Raji (cell line): ENCODE measurements around the gene IL22RA2.

Experiments
- POLR2A ChIP-seq: IDR thresholded peaks from 2 replicates; pipeline ENCODE4 v1.6.1; 2011; ENCODE audit warnings: low read depth, low read length, control low read depth; ENCODE audit not compliant: insufficient read depth

Gene IL22RA2

GRCh38 chr6:137203256-137203655, 29.8 kb upstream of the IL22RA2 start:
- no peak for TF ChIP-seq POLR2A

GRCh38 chr6:137202078-137202477, 28.6 kb upstream of the IL22RA2 start:
- no peak for TF ChIP-seq POLR2A

DNA sequence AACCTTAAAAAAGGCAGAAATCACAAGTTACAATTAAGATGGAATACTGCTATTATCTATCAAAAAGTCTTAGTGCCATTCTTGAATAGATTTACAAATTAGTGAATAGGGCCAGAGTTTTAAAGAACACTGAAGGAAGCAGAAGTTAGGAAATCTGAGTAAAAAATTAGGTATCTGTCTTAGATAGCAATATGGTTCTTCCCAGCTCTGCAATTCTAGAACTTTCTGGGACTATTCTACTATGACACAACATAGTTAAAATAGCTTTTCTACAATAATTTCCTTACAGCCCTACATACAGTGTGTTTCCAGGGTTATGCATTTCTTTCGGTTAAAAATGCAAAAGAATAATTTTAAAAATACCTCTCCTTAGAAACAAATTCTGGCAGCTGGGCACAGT, 27.6 kb upstream of the IL22RA2 start:
- TF ChIP-seq POLR2A, result no peak

DNA sequence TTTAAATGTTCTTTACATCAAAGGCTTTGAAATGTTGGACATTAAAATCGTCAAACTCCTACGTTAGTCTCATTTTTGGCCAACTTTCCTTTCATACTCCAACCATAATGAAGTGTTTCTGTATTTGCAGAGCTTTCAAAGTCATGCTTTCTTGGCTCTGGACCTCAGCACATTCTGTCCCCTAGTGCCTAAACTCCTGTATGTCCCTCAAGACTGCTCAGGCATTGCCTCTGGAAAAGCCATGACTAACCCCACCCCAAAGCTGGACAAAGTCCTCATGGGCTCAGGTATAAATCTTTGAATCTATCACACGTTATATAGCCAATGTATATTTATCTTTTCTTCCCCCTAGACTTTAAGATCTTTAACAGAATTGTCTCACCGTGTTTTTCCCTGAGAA, 26.8 kb upstream of the IL22RA2 start:
- TF ChIP-seq POLR2A, result no peak

GRCh38 chr6:137197684-137198645, 24.5 kb upstream of the IL22RA2 start:
- TF ChIP-seq POLR2A, result no peak

- TF ChIP-seq POLR2A, result no peak
Measured at GRCh38 chr6:137193256-137194070, 20.0 kb upstream of the IL22RA2 start.

DNA sequence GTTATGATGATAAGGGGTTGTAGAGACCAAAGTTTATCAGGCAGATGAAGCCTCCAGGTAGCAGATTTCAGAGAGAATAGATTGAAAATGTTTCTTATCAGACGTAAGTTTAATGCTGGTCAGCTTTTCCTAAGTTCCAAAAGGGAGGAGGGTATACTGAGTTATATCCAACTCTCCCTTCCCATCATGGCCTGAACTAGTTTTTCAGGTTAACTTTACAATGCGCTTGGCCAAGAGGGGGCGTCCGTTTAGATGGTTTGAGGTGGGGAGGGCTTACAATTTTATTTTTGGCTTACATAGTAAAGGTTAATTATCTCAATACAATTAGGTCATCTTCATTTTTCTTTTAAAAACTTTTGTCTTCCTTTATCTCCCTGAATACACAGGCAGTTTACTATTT, 19.4 kb upstream of the IL22RA2 start:
- TF ChIP-seq POLR2A, result no peak

DNA sequence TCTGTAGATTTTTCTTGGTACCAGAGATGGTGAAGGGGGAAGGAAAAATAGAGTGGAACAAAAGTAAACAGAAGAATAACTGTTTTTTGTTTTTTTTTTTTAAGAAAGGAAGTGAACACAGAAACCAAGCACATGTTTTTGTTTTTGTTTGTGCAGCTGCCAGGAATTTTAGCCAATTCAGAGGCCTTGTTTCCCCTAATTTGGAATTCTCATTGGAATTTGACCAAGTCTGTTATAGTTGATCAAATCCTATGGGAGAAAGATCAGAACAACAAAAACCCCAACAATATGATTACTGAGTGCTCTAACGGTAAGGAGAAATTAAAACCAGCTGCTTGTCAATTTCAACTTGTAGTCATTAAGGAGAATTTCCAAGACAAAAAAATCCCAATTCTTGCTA, 18.2 kb upstream of the IL22RA2 start:
- no peak for TF ChIP-seq POLR2A

DNA sequence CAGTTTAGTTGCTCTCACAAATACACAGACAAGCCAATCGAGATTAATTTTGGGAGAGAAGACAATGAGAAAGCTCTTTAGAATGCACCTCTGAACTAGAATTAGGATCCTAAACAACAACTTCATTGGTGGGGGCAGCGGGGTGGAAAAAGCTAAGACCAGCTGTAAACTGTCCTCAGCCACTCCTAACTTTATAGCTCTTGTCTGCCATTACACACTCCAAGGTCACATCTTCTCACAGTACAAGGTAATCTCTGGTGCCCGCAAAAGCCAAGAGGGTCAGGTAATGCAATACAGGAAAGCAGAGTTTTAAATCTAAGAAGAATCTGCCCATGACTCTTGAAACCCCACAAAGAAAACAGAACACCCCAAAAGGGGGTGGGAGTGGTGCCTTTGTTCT, 17.8 kb upstream of the IL22RA2 start:
- TF ChIP-seq POLR2A, result no peak

DNA sequence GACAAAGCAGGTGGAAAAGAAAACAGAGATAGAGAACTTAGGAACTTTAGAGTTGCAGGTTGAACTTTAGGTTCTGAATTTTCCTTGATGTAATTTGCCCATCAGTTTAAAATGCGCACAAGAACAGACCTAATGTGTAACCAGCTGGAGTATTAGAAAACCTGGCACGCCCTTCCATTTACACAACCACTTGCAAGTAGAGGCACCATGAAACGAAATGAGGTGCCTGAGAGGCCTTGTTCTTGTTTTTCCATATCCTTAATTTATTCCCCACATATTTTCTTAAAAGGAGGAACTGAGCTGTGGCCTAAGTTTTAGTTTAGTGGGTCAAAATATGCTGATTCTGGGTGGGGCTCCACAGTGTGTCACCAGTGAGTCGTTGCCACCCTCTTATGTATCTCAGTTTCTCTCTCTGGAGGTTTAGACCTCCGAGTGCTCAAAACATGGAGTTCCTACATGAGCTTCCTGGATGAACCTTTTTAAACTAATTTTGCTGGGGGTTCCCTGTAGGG, 17.2 kb upstream of the IL22RA2 start:
- TF ChIP-seq POLR2A, result no peak

DNA sequence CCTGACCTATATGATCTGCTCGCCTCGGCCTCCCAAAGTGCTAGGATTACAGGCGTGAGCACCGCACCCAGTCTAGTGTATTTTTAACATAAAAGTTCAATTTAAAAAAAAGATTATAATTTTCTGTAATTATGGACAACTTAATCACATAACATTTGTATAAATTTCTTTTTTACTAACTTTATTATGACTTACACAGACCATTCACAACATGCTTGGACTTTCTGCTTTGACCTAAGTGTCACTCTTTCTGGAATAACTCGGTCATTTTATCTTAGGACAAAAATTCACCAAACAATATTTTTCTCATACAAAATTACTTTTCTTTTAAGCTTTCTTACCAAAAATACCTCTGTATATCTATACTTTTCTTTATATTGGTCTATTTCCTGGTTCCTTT, 15.4 kb upstream of the IL22RA2 start:
- no peak for TF ChIP-seq POLR2A

DNA sequence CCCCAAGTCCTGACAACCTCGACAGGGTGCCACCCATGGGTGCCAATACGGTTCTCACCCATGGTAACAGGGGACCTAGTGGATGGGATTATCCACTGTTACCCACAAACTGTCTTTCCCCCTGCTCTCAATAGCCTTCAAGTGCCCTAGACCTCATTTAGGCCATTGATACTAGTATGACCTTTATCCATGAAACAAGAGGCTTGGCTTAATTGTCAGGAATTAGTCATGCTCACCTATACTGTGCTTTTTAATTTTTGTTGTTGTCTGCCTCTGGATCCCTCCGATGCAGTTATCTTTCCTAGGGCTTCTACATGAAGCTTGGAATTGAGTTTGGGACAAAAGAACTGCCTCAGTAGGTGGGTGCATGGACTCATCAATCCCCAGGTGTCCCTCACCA, 11.8 kb upstream of the IL22RA2 start:
- no peak for TF ChIP-seq POLR2A

DNA sequence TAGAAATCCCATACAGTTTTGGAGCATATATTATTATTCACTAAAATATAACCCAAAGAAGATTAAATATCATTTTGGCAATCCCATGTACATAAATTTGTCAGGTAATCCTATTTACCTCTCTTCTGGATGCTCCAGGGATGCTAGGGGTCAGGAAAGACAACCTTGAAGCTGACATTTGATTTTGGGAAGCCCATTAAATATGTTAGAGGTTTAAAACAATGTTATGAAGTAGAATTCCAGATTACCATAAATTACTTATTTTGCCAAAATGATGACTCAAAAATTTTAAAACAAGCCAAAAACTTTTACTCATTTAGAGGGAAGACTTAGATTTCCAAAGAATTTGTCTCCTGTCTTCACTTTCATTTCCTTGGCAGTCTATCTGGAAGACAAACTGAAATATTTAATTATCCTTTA, 9.2 kb upstream of the IL22RA2 start:
- no peak for TF ChIP-seq POLR2A

- no peak for TF ChIP-seq POLR2A
Measured at GRCh38 chr6:137181891-137182653, 8.6 kb upstream of the IL22RA2 start.

- TF ChIP-seq POLR2A, result no peak
Measured at GRCh38 chr6:137177611-137178010, 4.2 kb upstream of the IL22RA2 start.

GRCh38 chr6:137176729-137177128, 3.3 kb upstream of the IL22RA2 start:
- no peak for TF ChIP-seq POLR2A

DNA sequence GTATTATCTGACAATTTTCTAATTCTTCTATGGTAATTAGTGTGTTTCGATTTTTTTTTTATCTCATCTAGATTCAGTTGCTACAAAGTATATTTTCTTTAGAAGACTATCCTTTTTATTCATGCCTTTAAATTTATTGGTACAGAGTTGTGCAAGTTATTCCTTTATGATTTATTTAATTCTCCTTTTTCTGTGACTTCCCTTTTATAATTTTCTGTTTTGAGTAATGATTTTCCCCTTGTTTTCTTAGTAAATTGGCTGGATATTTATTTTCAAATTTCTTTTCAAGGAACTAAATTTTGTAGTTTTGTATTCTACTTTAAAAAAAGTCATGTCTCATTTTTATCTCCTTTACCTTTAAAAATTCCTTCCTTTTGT, 2.4 kb upstream of the IL22RA2 start:
- TF ChIP-seq POLR2A, result no peak
